T-helper 2 cell (primary cell): ENCODE data around the gene RNF169.
A peak's percentile ranks its signal among the peaks of the same experiment; 100 is the strongest.
"Not testable (repeated sequence)": the region's sequence is repeated elsewhere in the genome, so short reads cannot be mapped to it uniquely, and the experiment has no call there.

Experiments
- DNase-seq, 5 experiments: peaks; one replicate each; pipeline versions ENCODE4 v3.0.0 to v3.0.0-alpha.2; 2012 to 2022

RNF169 gene

DNA sequence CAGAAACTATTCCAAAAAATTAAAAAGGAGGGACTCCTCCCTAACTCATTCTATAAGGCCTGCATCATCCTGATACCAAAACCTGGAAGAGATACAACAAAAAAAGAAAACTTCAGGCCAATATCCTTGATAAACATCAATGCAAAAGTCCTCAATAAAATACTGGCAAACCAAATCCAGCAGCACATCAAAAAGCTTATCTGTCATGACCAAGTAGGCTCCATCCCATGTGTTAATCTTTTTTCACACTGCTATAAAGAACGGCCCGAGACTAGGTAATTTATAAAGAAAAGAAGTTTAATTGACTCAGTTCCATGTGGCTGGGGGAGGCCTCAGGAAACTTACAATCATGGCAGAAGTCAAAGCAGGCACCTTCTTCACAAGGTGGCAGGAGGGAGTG lies 76.9 kb downstream of the RNF169 start:
- not testable (repeated sequence) for DNase-seq

DNA sequence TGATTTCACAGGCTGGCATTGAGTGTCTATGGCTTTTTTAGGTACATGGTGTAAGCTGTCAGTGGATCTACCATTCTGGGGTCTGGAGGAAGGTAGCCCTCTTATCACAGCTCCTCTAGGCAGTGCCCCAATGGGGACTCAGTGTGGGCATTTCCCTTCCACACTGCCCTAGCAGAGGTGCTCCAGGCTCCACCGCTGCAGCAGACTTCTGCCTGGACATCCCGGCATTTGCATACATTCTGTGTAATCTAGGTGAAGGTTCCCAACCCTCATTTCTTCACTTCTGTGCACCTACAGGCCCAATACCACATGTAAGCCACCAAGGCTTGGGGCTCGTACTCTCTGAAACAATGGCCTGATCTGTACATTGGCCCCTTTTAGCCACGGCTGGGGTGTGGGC lies 78.3 kb downstream of the RNF169 start:
- DNase-seq: peak in 1 of 5 experiments; percentile 38

DNA sequence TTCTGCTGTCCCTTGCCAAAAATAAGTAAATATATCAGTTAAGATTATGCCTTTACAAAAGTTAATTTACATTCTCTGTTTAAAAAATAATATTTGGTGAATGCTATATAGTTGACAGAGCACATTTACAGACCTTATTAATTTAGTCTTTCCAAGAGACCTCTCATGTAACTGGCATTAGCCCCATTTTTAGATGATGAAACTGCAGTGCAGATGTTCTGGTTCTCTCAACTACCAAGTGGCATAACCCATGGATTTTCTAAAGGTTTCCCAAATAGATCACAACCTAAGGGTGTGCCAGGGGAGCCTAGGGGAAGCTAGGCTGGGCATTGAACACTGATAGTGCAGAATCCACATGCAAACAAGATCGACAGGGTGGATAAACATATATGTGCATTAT lies 88.5 kb downstream of the RNF169 start:
- no peak for DNase-seq

DNA sequence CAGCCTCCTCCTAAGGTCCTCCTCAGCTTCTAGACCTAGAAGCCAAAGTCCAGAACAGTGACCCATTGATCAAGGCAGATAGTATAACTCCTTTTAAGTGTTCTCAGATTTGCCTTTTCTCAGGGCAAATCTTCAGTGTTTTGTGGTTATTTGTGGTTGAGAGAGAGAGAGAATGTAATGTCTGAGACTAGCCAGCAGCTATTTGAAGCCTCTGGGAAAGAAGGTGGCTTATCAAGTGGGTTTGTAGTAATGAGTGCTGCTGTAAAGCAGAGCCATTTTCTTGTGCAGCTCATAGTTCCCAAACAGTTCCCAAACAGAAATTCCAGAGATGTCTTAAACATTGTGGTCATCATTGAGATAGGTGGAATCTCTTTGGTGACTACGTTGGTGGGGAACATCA lies 89.5 kb downstream of the RNF169 start:
- DNase-seq: no peak

DNA sequence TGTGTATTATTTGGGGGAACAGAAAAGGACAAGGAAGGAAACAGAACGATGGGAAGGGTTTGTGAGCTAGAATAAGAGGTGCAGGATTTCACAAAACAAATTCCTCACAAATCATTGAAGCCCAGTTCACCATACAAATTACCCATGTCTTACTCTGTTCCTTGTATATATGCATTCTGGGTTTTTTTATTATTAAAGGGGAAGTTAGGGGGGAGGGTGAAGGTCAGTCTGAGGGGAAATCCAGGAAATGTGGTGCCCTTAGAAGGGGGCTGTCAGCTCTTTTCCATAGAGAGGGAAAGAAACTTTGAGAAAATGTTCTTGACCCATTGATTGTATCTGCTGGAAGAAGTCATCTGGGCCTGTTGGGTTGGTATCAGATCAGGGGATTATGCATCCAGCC lies 90.8 kb downstream of the RNF169 start:
- no peak for DNase-seq

DNA sequence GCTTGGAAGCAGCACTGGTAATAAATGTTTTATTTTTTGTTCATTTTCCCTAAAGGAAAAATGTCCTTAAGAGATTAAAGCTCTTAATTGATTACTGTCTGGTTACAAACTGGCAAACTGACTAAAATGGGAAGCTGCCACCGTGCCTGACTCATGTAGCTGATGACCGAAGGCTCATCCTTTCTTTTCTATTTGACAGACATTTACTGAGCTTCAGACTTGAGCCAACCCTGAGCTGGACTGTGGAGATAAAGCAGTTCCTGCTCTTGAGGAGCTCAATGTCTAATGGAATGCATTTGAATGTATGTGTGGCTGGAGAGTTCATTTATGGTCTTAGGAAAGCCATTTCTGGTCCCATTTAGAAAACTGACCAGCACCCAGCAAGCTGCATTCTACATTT lies 91.3 kb downstream of the RNF169 start:
- DNase-seq: no peak

DNA sequence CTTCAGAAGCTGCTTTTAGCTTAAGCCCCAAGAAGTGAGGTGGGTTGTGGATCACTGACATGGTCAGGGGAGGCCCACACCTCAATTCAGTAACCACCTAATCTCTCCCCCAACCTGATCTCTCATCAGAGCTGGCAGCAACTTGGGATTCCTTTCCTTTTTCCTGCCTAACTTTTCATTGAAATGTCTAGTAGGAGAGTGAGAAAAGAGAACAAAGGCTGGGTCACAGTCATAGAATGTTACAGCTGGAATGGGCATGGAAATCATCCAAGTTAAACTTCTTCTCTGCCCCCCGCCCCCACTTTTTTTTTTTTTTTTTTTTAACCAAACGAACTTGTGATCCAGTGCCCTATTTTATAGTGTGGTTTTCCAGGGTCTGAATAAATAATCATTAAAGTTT lies 91.8 kb downstream of the RNF169 start:
- no peak for DNase-seq

DNA sequence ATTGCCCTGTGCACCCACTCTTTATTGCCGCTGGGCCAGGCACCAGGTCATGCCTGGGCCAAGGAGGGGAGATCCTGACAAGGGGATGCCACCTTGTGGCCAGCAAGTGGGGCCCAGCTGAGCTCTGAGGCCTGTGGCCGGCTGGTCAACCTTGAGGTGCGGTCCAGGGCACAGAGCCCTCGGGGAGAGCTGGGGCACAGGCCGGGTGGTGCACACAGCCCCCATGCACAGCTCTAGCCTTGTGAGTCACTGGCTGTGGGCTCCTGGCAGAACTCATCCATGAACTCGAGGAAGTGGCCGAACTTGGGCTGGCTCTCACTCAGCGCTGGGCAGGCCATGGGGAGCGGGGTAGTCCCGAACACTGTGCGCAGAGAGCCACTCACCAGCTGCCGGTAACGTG lies 94.3 kb downstream of the RNF169 start:
- DNase-seq: no peak

DNA sequence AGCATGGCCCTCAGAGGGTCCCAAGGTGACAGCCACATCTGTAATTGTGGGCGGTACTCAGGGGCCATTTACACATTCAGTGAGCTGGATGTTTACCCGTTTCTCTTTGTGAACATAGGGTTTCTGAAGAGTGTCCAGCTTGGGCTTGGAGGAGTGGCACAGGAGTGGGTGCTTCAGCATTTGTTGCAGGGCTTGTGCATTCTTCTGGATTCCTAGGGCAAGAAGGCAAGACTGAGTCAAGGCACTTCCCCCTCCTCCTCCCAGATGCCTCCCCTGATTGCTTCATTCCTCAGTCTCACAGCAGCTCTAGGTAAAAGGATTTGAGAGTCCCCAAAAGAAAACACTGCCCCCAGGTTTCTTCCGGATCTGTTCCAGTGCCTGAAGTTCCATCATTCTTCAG lies 95.4 kb downstream of the RNF169 start:
- no peak for DNase-seq

DNA sequence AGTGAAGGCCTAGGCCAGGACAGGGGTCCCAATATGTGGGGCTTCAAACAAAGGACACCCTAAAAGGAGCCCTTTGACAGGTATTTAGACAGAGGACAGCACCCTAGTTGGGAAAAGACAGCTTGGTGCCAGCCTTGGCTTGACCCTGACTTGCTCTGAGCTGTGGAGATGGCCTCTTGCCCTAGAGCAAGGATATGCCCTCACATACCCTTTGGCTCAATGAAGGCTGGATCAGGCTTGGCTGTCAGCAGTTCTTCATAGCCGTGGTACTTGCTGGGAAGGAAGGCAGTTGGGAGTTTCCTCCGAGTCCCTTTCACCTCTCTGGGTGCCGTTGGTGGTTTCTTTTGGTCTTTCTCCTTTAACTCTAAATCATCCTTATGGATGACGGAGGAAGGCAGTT lies 96.2 kb downstream of the RNF169 start:
- DNase-seq: no peak

DNA sequence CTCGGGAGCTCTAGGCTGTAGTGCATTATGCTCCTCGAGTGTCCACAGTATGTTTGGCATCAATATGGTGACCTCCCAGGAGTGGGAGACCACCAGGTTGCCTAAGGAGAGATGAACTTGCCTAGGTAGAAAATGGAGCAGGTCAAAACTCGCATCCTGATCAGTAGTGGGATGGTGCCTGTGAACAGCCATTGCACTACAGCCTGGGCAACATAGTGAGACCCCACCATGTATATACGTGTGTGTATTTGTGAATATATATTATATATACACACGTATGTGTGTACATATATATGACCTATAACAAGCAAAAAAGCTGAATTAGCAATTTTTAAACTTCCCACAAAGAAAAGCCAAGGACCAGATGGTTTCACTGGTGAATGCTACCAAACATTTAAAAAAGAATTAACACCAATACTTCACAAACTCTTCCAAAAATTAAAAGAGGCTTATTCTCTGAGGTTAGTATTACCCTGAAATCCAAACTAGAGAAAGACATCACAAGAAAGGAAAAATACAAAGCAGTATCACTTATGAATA lies 97.4 kb downstream of the RNF169 start:
- DNase-seq: no peak

DNA sequence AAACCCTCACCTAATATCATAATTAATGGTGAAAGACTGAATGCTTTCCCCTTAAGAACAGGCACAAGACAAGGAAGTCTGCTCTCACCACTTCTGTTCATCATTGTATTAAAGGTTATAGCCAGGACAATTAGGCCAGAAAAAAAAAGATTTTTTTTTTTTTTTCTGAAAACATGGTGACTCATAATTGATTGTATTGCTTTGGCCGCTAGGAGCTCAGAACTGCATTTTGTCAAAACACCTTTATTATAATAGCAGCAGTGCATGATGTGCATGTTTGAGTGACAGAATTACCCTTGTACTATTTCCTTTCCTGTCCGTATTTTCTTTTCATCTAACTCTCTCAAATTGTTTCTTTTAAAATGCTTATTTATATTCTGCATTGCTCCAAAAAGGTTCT lies 98.1 kb downstream of the RNF169 start:
- no peak for DNase-seq

DNA sequence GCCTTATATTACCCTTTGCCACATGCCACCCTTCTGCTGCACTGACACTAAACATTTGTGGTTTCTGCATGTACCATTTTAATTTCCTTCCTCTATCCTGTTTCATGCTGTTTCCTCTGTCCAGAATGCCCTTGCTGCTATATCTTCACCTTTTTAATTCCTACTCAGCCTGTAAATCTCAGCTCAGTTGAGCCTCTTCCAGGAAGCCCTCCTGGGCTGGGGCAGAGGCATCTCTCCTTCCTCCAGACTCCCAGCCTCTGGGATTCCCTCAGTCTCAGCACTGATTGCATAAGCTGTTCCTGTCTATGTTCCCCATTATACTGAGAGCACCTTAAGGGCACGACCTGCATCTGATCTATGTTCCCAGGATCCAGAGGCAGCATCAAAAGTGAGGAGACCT lies 98.7 kb downstream of the RNF169 start:
- no peak for DNase-seq

DNA sequence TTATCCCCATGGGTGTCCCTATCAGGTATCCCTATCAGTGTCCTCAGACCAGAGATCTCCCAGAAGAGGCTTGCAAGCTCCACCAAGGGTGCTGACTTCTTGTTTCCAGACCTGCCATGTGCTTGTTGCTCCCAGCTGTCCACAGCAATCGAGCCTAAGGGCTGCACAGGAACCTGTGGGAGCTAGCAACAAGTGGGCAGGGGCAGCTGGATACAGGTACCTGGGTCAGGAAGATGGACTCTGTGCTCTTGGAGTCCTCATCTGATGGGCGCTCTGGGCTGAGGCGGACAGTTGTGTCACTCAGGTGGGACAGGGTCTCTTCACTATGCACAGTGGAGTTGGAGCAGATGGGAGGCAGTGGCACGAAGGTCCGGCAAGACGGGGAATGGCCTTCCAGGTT lies 99.2 kb downstream of the RNF169 start:
- no peak for DNase-seq

DNA sequence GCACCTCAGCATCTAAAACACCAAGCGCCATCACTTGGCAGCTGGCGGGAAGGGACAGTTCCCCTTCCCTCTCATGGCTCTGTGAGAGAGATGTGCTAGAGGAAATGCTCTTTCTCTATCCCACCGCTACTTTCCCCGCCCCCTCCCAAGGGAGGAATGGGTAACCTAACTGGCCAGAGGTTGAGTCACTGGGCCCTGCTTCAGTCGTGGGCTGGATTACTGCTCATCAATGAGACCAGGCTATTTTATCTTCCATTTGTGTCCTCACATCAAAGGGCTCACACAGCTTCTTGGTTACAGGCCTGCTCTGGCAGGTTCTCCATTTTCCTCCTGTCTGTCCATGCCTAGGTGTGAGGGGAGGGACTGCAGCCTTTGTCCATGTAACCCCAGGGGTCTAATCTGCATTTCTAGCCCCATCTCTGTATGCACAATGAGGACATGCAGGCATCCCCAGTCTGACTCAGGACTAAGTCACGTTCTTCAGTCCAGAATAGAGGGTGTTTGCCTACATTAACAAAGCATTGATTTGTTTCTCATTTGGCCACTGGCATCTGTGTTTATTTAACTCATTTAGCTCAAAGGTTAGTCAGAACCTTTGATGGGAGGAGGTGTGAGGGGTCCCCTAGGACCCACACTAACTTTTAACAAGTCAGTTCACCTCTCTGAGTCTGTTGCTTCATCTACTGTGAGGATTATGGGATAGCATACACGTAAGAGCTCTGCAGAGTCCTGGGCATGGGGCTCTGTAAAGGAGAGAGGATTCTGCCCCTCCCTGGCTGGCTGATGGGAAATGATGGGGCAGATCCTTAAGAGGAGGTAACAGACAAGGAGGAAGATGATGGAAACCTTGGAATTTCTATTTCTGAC lies 101.1 kb downstream of the RNF169 start:
- DNase-seq: no peak

DNA sequence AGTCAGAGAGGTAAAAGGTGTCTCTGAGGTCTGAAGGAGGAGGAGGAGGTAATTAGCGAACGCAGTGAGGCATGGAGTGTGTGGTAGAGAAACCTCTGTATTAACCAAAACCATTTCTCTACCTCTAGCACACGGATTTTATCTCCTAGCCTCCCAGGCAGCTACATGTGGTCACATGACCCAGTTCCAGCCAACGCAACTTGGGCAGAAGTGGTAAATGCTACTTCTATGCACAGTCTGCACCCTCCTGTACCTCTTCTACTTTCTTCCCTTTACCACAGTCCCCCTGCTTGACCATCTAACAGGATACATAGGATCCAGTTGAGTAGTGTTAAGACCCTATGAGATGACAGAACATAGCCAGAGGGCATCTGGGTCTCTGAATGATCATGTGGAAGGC lies 104.6 kb downstream of the RNF169 start:
- no peak for DNase-seq

DNA sequence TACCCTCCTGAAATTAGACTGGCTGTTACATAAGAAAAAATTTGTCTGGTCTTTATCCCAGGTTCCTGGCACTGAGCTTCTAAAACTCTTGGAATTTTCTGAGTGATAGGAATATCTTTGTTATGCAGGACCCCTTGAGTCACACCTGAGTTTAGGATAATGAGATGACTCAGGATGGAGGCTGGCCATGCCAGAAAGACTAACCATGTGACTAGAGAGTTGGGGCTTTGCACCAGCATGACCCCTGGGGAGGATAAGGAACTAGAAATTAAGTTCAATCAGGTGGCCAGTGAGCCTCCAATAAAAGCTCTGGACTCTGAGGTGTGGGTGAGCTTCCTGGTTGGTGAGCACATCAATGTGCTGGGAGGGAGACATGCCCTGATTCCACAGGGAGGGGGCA lies 112.1 kb downstream of the RNF169 start:
- no peak for DNase-seq

DNA sequence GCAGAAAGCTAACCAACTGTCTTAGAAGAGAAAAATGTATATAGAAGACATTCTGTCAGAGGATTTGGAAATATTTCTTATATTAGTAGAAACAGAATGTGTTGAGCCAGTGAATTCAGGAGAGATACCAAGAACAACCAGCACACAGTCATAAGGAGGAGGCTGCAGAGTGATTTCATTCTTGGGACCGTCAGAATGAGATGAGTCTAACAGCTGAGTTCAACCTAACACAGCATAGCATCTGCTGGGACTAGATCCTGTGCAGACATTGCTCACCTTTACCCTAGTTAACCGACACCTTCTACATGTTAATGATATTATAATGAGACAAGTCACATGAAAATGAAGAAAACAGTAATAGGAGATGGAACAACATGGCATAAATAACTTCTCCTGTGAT lies 114.8 kb downstream of the RNF169 start:
- no peak for DNase-seq

DNA sequence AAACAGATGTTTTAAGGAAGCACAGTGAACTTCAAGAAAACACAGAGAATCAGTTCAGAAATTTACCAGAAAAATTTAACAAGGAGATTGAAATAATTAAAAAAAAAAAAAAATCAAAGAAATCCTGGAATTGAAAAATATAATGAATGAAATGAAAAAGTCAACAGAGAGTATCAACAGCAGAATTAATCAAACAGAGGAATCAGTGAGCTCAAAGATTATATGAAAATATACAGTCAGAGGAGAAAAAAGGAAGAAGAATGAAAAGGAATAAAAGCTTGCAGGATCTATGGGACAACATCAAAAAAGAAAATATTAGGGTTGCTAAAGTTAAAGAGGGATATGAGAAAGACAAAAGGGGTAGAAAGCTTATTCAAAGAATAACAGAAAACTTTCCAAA lies 117.9 kb downstream of the RNF169 start:
- no peak for DNase-seq

DNA sequence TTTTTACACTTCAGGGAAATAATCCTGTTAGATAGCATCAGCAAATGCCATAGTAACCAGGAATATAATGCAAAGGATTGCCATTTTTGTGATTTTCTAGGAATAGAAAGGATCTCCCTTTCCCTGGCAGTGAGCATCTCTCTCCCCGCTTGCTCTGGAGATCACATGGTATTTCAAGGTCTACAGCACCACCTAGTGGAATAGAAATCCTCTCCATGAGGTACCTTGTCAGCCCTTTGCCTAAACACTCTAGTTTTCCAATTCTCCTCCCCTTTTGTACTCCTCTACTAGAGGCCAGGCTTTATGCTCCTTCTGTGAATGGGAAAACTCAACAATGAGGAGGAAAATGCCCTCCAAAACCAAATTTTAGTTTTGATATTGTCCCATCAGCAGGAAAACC lies 121.8 kb downstream of the RNF169 start:
- DNase-seq: peak in 1 of 5 experiments; percentile 47

DNA sequence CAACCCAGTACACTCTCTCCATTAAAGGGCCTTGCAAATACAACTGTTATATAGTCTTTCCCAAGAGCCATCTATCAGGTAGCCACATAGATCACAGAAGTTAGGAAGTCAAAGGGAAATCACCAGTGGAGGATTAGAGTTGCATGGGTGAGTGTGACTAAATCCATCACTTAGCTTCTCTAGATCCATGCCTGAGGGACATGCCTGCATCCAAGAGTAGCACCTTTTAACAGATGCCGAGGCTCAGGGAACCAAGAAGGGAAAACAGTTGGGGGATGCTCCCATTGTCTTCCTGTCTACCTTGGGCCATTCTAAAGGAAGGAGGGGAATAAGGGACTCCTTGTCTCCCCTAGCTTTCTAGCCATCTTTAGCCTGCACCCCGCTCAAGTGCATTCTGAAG lies 122.4 kb downstream of the RNF169 start:
- DNase-seq: no peak

DNA sequence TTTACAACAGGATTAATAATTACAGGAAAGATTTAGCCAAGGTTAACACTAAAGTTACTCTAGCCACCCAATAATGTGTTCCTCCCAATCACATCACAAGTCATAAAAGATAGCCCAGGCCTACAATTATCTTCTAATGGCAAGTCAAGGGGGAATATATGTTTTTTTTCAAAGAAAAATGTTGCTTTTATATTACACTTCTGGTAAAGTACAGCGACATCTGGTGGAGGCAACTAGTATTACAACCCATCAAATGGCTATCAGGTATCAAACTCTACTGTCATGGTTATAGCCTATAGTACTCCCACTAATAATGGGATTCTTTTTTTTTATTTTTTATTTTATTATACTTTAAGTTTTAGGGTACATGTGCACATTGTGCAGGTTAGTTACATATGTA lies 128.5 kb downstream of the RNF169 start:
- DNase-seq: peak in 1 of 5 experiments; percentile 28
